Bronchial epithelial cell (primary cell): ENCODE measurements around the gene GPR68. TPM values are rescaled to one million over a fixed set of nuclear protein-coding genes. Genes with fewer than 3 reads are reported as not detected.

Experiments
- DNase-seq: peaks from one replicate; pipeline ENCODE4 v3.0.0-alpha.2; 2010; ENCODE audit warnings: low read depth
- FAIRE-seq: peaks from 2 replicates; lab custom pipeline; 2011; peaks lifted over from hg19 to GRCh38; lab: Jason Lieb, UNC
- H3K27me3 ChIP-seq: 2 replicates; pipeline ENCODE4 v1.5.1; 2011; ENCODE audit warnings: low read length; ENCODE audit not compliant: control insufficient read depth, insufficient read depth
- H3K36me3 ChIP-seq: 2 replicates; pipeline ENCODE4 v1.5.1; 2011; ENCODE audit warnings: low read length; ENCODE audit not compliant: control insufficient read depth, insufficient read depth
- H3K4me3 ChIP-seq: 2 replicates; pipeline ENCODE4 v1.5.1; 2011; ENCODE audit warnings: mild to moderate bottlenecking, low read depth, low read length, control low read depth
- CTCF ChIP-seq: IDR thresholded peaks from 2 replicates; pipeline ENCODE4 v1.5.1; 2011; ENCODE audit warnings: mild to moderate bottlenecking, moderate library complexity, low read length, control low read depth, inconsistent platforms; ENCODE audit not compliant: insufficient read depth, severe bottlenecking
- total RNA-seq: library from RNA; depleted of rRNA; stranded (reverse); fragments of >200 nt; gene quantifications from 2 replicates; pipeline ENCODE4 v1.2.1, GENCODE V29; 2014

Gene GPR68
- 0.77 and 1.8 TPM in 2 replicates for total RNA-seq

GRCh38 chr14:91244501-91244901 lies at the start of gene GPR68:
Gene GPR68 (minus strand): TSS chr14:91244704. CDS start chr14:91235050, 9,654 bp downstream.
- no peaks in the 10 kb centered on the region for H3K36me3 ChIP-seq
- H3K4me3 ChIP-seq: no peak within 1 kb of the TSS
- no peak for DNase-seq
- TF ChIP-seq CTCF: no peak
- H3K27me3 ChIP-seq: no peaks in the 10 kb centered on the region
- FAIRE-seq: no peak

- Histone ChIP-seq H3K4me3 (no peak overlapping the region), H3K27me3 (no peaks in the 10 kb centered on the region), H3K36me3 (peaks cover 16% of the 10 kb centered on the region)
- TF ChIP-seq CTCF: no peak
- peak; percentile 95 for FAIRE-seq
- DNase-seq: no peak
These were observed 49.6 kb upstream of the GPR68 start for GRCh38 chr14:91294153-91294552.

- DNase-seq (no peak), FAIRE-seq (peak; percentile 95)
- H3K36me3 ChIP-seq: peaks cover 18% of the 10 kb centered on the region
- H3K4me3 ChIP-seq: no peak overlapping the region
- no peaks in the 10 kb centered on the region for H3K27me3 ChIP-seq
- TF ChIP-seq CTCF: no peak
These were observed 48.8 kb upstream of the GPR68 start for GRCh38 chr14:91293281-91293680.

- FAIRE-seq (no peak), DNase-seq (no peak)
- TF ChIP-seq CTCF: no peak
- Histone ChIP-seq H3K4me3 (no peak overlapping the region), H3K27me3 (no peaks in the 10 kb centered on the region), H3K36me3 (peaks cover 18% of the 10 kb centered on the region)
These were observed 48.0 kb upstream of the GPR68 start for GRCh38 chr14:91292491-91292890.

- Histone ChIP-seq H3K36me3 (peaks cover 13% of the 10 kb centered on the region), H3K27me3 (no peaks in the 10 kb centered on the region), H3K4me3 (no peak overlapping the region)
- FAIRE-seq (no peak), DNase-seq (no peak)
- no peak for TF ChIP-seq CTCF
These were observed 47.4 kb upstream of the GPR68 start for GRCh38 chr14:91291786-91292405.

GRCh38 chr14:91290986-91291385 lies 46.5 kb upstream of the GPR68 start:
- no peak for TF ChIP-seq CTCF
- Histone ChIP-seq H3K27me3 (no peaks in the 10 kb centered on the region), H3K36me3 (peaks cover 10% of the 10 kb centered on the region), H3K4me3 (no peak overlapping the region)
- DNase-seq (no peak), FAIRE-seq (no peak)
